ENCODE data around the gene AURKB. TPM values are rescaled to one million over a fixed set of nuclear protein-coding genes. Genes with fewer than 3 reads are reported as not detected.
A peak's percentile ranks its signal among the peaks of the same experiment; 100 is the strongest.

AURKB gene
- total RNA-seq, 1 donor from 2014 or later, result 52.7 TPM

GRCh38 chr17:8185582-8186445 lies 24.6 kb downstream of the AURKB start:
- TF ChIP-seq, protein P1, sequence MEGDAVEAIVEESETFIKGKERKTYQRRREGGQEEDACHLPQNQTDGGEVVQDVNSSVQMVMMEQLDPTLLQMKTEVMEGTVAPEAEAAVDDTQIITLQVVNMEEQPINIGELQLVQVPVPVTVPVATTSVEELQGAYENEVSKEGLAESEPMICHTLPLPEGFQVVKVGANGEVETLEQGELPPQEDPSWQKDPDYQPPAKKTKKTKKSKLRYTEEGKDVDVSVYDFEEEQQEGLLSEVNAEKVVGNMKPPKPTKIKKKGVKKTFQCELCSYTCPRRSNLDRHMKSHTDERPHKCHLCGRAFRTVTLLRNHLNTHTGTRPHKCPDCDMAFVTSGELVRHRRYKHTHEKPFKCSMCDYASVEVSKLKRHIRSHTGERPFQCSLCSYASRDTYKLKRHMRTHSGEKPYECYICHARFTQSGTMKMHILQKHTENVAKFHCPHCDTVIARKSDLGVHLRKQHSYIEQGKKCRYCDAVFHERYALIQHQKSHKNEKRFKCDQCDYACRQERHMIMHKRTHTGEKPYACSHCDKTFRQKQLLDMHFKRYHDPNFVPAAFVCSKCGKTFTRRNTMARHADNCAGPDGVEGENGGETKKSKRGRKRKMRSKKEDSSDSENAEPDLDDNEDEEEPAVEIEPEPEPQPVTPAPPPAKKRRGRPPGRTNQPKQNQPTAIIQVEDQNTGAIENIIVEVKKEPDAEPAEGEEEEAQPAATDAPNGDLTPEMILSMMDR (IDR thresholded peaks at IDR 0.05; ENCODE audit: unreplicated experiment), result no peak
- Mint-ChIP-seq H3K4me1 (ENCODE audit: low read depth) (peaks cover 1% of the 10 kb centered on the region), H3K9me3 (ENCODE audit: low read depth) (no peaks in the 10 kb centered on the region), H3K27ac (no peak overlapping the region), H3K36me3 (ENCODE audit: insufficient read depth) (no peaks in the 10 kb centered on the region), H3K27me3 (peaks cover 7% of the 10 kb centered on the region), H3K4me3 (ENCODE audit: low read depth) (no peak overlapping the region)
- DNase-seq (ENCODE audit: low spot score, unreplicated experiment), result peak; percentile 96

GRCh38 chr17:8176998-8177731 lies 33.2 kb downstream of the AURKB start:
- Mint-ChIP-seq H3K36me3 (ENCODE audit: insufficient read depth) (no peaks in the 10 kb centered on the region), H3K9me3 (ENCODE audit: low read depth) (no peaks in the 10 kb centered on the region), H3K27ac (peak overlapping the region; percentile 94), H3K4me1 (ENCODE audit: low read depth) (peaks cover 34% of the 10 kb centered on the region), H3K27me3 (peaks cover 3% of the 10 kb centered on the region), H3K4me3 (ENCODE audit: low read depth) (peak overlapping the region; percentile 88)
- no peak for DNase-seq (ENCODE audit: low spot score, unreplicated experiment)
- TF ChIP-seq, protein P1 (IDR thresholded peaks at IDR 0.05; ENCODE audit: unreplicated experiment), result no peak

DNA sequence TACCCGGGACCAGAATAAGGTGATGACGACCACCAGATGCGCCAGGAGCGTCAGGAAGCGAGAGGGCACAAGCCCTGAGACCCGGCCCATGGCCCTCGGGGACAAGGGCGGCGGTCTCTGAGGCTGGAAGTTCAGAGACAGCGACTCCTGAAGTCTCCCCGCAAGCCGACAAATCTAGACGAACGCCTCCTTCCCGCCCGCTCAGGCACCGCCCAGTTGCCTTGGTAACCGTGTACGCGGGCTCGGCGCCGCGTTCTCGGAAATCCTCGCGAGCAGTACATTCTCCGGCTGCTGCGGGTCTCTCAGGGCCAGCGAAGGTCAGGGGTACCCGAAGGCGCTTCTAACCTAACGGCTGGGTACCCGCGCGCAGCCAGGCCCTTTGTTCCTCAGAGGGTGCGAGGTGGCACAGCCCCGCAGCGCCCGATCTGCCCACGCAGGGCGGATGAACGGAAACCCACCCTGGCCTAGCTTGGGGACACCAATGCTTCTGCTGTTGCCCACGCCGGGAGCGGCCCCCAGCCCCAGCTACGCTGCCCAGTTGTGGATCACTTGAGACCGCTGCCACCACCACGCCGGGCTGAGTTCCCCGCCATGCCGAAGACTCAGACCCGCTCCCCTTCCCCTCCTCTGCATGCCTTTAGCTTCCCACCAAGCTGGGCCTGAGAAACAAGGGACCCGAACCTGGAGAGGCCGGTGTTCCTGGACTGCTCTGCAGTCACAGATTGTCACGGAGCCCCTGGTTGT lies 34.0 kb downstream of the AURKB start, which contains the start of gene TMEM107:
Gene TMEM107, minus strand, starts transcription at position 184 of the 744 bp plus-strand sequence. Its CDS starts 94 bp downstream, at position 90.
- H3K27me3 Mint-ChIP-seq, result peaks cover 3% of the 10 kb centered on the region
- peak within 1 kb of the TSS; percentile 88 for H3K4me3 Mint-ChIP-seq (ENCODE audit: low read depth)
- TF ChIP-seq, protein P1 (IDR thresholded peaks at IDR 0.05; ENCODE audit: unreplicated experiment), result no peak
- peak; percentile 73 for DNase-seq (ENCODE audit: low spot score, unreplicated experiment)
- peaks cover 34% of the 10 kb centered on the region for H3K4me1 Mint-ChIP-seq (ENCODE audit: low read depth)
- peak within 1 kb of the TSS; percentile 94 for H3K27ac Mint-ChIP-seq
- H3K9me3 Mint-ChIP-seq (ENCODE audit: low read depth), result no peaks in the 10 kb centered on the region
- no peaks in the 10 kb centered on the region for H3K36me3 Mint-ChIP-seq (ENCODE audit: insufficient read depth)

- peaks cover 34% of the 10 kb centered on the region for H3K4me1 Mint-ChIP-seq (ENCODE audit: low read depth)
- TF ChIP-seq, protein P1 (IDR thresholded peaks at IDR 0.05; ENCODE audit: unreplicated experiment), result no peak
- H3K27me3 Mint-ChIP-seq, result peaks cover under 1% of the 10 kb centered on the region
- no peak for DNase-seq (ENCODE audit: low spot score, unreplicated experiment)
- H3K4me3 Mint-ChIP-seq (ENCODE audit: low read depth), result peak overlapping the region; percentile 88
- no peaks in the 10 kb centered on the region for H3K9me3 Mint-ChIP-seq (ENCODE audit: low read depth)
- H3K36me3 Mint-ChIP-seq (ENCODE audit: insufficient read depth), result no peaks in the 10 kb centered on the region
- peak overlapping the region; percentile 94 for H3K27ac Mint-ChIP-seq
Observed at GRCh38 chr17:8175795-8176196, 34.6 kb downstream of the AURKB start.

Data from progenitor cell of endocrine pancreas (in vitro differentiated cells).